Caco-2 (cell line): ENCODE results near the gene KHSRP. TPM values are rescaled to one million over a fixed set of nuclear protein-coding genes. Genes with fewer than 3 reads are reported as not detected.

Experiments used
- BruUV-seq: library from RNA; stranded (reverse); fragments of 400-500 nt; replicated peaks from 2 replicates; lab custom pipeline; 2021; lab: Mats Ljungman, UMichigan
- CTCF ChIA-PET: fragments of 300-600 bp; sonication (Branson Sonifier 250); formaldehyde crosslinking; loops from one replicate; lab custom pipeline; 2022; ENCODE audit warnings: antibody characterized with exemption; lab: Charles Lee
- POLR2A ChIA-PET: fragments of 300-600 bp; sonication (Branson Sonifier 250); formaldehyde crosslinking; loops from one replicate; lab custom pipeline; 2022; ENCODE audit warnings: antibody characterized with exemption; lab: Charles Lee
- DNase-seq, 2 experiments: peaks; one replicate each; pipeline versions ENCODE4 v3.0.0 to v3.0.0-alpha.2; 2020 to 2022
- H3K27me3 ChIP-seq: replicated peaks from 2 replicates; pipeline ENCODE4 v1.6.0; 2011; ENCODE audit warnings: low read length; ENCODE audit not compliant: control insufficient read depth, insufficient read depth
- H3K36me3 ChIP-seq: 2 replicates; pipeline ENCODE4 v1.5.1; 2011; ENCODE audit warnings: low read length; ENCODE audit not compliant: control insufficient read depth, insufficient read depth
- H3K4me1 ChIP-seq: fragments of 250-450 bp; sonication (Bioruptor Pico); 2 replicates; pipeline ENCODE4 v1.5.1; 2020; ENCODE audit warnings: mild to moderate bottlenecking
- H3K4me3 ChIP-seq: 2 replicates; pipeline ENCODE4 v1.5.1; 2011; ENCODE audit warnings: low read depth, mild to moderate bottlenecking, control low read depth, low read length
- H3K9me3 ChIP-seq: fragments of 250-450 bp; sonication (Bioruptor Pico); 2 replicates; pipeline ENCODE4 v1.5.1; 2020; ENCODE audit warnings: mild to moderate bottlenecking, moderate library complexity
- H3K27ac Mint-ChIP-seq: one replicate; pipeline ENCODE4 v1.8.0; 2022; ENCODE audit warnings: mixed read lengths; ENCODE audit not compliant: unreplicated experiment
- H3K27me3 Mint-ChIP-seq: one replicate; pipeline ENCODE4 v1.8.0; 2022; ENCODE audit warnings: mixed read lengths; ENCODE audit not compliant: insufficient read depth, unreplicated experiment
- H3K36me3 Mint-ChIP-seq: one replicate; pipeline ENCODE4 v1.8.0; 2022; ENCODE audit warnings: mild to moderate bottlenecking, mixed read lengths; ENCODE audit not compliant: insufficient read depth, unreplicated experiment
- H3K4me1 Mint-ChIP-seq: one replicate; pipeline ENCODE4 v1.8.0; 2022; ENCODE audit warnings: low read depth, mixed read lengths; ENCODE audit not compliant: unreplicated experiment
- H3K4me3 Mint-ChIP-seq: one replicate; pipeline ENCODE4 v1.8.0; 2022; ENCODE audit warnings: mild to moderate bottlenecking, moderate library complexity, mixed read lengths; ENCODE audit not compliant: unreplicated experiment
- H3K9me3 Mint-ChIP-seq: one replicate; pipeline ENCODE4 v1.8.0; 2022; ENCODE audit warnings: mixed read lengths; ENCODE audit not compliant: unreplicated experiment
- CTCF ChIP-seq, 2 experiments: fragments of 200-600 bp in 1 of 2; IDR thresholded peaks; 1 replicate in 1 of 2; 2 replicates in 1 of 2; pipeline versions ENCODE4 v1.5.1 to v1.8.0; 2011 to 2022; ENCODE audit warnings: antibody characterized with exemption in 1 of 2, control low read depth in 1 of 2, inconsistent platforms in 1 of 2, low read depth in 1 of 2, low read length in 1 of 2, mild to moderate bottlenecking in 1 of 2, moderate library complexity in 1 of 2; ENCODE audit not compliant: insufficient read depth in 1 of 2, severe bottlenecking in 1 of 2, unreplicated experiment in 1 of 2
- intact Hi-C: fragments of 100-400 bp; cut with micrococcal nuclease; formaldehyde crosslinking; loops from one replicate; pipeline ENCODE4 v1.10.0; 2022; ENCODE audit not compliant: unreplicated experiment
- total RNA-seq: library from RNA; stranded (reverse); gene quantifications from 2 replicates; pipeline ENCODE4 v1.2.3, GENCODE V29; 2022

The KHSRP gene
- total RNA-seq, 1 experiment from 2014 or later: 610 TPM

GRCh38 chr19:6412061-6412446 is 12.6 kb downstream of the KHSRP start:
- H3K9me3 Mint-ChIP-seq: no peaks in the 10 kb centered on the region
- peaks cover 5% of the 10 kb centered on the region for H3K4me1 Mint-ChIP-seq
- Histone ChIP-seq H3K36me3 (peaks cover 2% of the 10 kb centered on the region), H3K9me3 (no peaks in the 10 kb centered on the region), H3K27me3 (no peaks in the 10 kb centered on the region), H3K4me3 (no peak overlapping the region), H3K4me1 (no peaks in the 10 kb centered on the region)
- DNase-seq: no peak
- intact Hi-C loops: no loop called here
- ChIA-PET POLR2A (no interaction called here), CTCF (interaction anchor here (1.5 kb wide), 1 partner anchor 18 kb away, joined by 3 read pairs; no protein-coding TSS in a partner anchor)
- H3K27me3 Mint-ChIP-seq: no peaks in the 10 kb centered on the region
- no peak for TF ChIP-seq CTCF (IDR thresholded peaks at IDR 0.05; ENCODE audit: insufficient read depth in 1 of 2, low read depth in 1 of 2, low read length in 1 of 2, severe bottlenecking in 1 of 2, unreplicated experiment in 1 of 2)
- peaks cover 55% of the 10 kb centered on the region for H3K36me3 Mint-ChIP-seq
- no peak overlapping the region for H3K4me3 Mint-ChIP-seq
- H3K27ac Mint-ChIP-seq: no peak overlapping the region
- no TSS peak for BruUV-seq

GRCh38 chr19:6409346-6409745 is 15.3 kb downstream of the KHSRP start:
- Histone ChIP-seq H3K9me3 (no peaks in the 10 kb centered on the region), H3K4me3 (no peak overlapping the region), H3K27me3 (no peaks in the 10 kb centered on the region), H3K4me1 (peaks cover under 1% of the 10 kb centered on the region), H3K36me3 (peaks cover 2% of the 10 kb centered on the region)
- no peak overlapping the region for H3K4me3 Mint-ChIP-seq
- peaks cover 28% of the 10 kb centered on the region for H3K36me3 Mint-ChIP-seq
- ChIA-PET CTCF (no interaction called here), POLR2A (no interaction called here)
- H3K27ac Mint-ChIP-seq: no peak overlapping the region
- no peak for TF ChIP-seq CTCF (IDR thresholded peaks at IDR 0.05; ENCODE audit: insufficient read depth in 1 of 2, low read depth in 1 of 2, low read length in 1 of 2, severe bottlenecking in 1 of 2, unreplicated experiment in 1 of 2)
- DNase-seq: no peak
- intact Hi-C loops: no loop called here
- no TSS peak for BruUV-seq
- no peaks in the 10 kb centered on the region for H3K9me3 Mint-ChIP-seq
- H3K4me1 Mint-ChIP-seq: peaks cover 5% of the 10 kb centered on the region
- no peaks in the 10 kb centered on the region for H3K27me3 Mint-ChIP-seq

- H3K9me3 Mint-ChIP-seq: no peaks in the 10 kb centered on the region
- H3K4me3 ChIP-seq: no peak overlapping the region
- peaks cover 23% of the 10 kb centered on the region for H3K4me1 ChIP-seq
- no peak overlapping the region for H3K27ac Mint-ChIP-seq
- H3K4me1 Mint-ChIP-seq: no peaks in the 10 kb centered on the region
- H3K9me3 ChIP-seq: no peaks in the 10 kb centered on the region
- no peaks in the 10 kb centered on the region for H3K36me3 ChIP-seq
- no peaks in the 10 kb centered on the region for H3K27me3 Mint-ChIP-seq
- DNase-seq: no peak
- POLR2A ChIA-PET: no interaction called here
- intact Hi-C loops: no loop called here
- CTCF ChIA-PET: no interaction called here
- TF ChIP-seq CTCF (IDR thresholded peaks at IDR 0.05; ENCODE audit: insufficient read depth in 1 of 2, low read depth in 1 of 2, low read length in 1 of 2, severe bottlenecking in 1 of 2, unreplicated experiment in 1 of 2): no peak
- no peaks in the 10 kb centered on the region for H3K36me3 Mint-ChIP-seq
- BruUV-seq: no TSS peak
- no peaks in the 10 kb centered on the region for H3K27me3 ChIP-seq
- H3K4me3 Mint-ChIP-seq: no peak overlapping the region
These were observed 18.2 kb downstream of the KHSRP start for GRCh38 chr19:6406401-6406800.
